Mesendoderm (in vitro differentiated cells): ENCODE data around the gene ANO2.

ENCODE experiments used
- DNase-seq: peaks from one replicate; pipeline ENCODE4 v3.0.0; 2013
- H2AK5ac ChIP-seq: 2 replicates; pipeline ENCODE4 v1.6.1; 2013; ENCODE audit warnings: low read length, inconsistent platforms
- H2BK120ac ChIP-seq: 2 replicates; pipeline ENCODE4 v1.6.1; 2013; ENCODE audit warnings: low read depth, mild to moderate bottlenecking, low read length, moderate library complexity, mixed read lengths
- H2BK15ac ChIP-seq: replicated peaks from 2 replicates; pipeline ENCODE4 v1.6.1; 2013; ENCODE audit warnings: low read depth, mild to moderate bottlenecking, moderate library complexity
- H2BK5ac ChIP-seq: 2 replicates; pipeline ENCODE4 v1.6.1; 2013; ENCODE audit warnings: low read length, inconsistent platforms
- H3K18ac ChIP-seq: 2 replicates; pipeline ENCODE4 v1.6.1; 2013; ENCODE audit warnings: mild to moderate bottlenecking, low read length, mixed read lengths
- H3K23ac ChIP-seq: one replicate; pipeline ENCODE4 v1.6.1; 2013; ENCODE audit warnings: low read length
- H3K27ac ChIP-seq: 2 replicates; pipeline ENCODE4 v1.5.1; 2013; ENCODE audit warnings: low read depth, mild to moderate bottlenecking, inconsistent platforms, low read length, moderate library complexity
- H3K27me3 ChIP-seq: 2 replicates; pipeline ENCODE4 v1.6.1; 2013; ENCODE audit warnings: low read length, control low read depth, mild to moderate bottlenecking, inconsistent platforms; ENCODE audit not compliant: insufficient read depth, poor library complexity
- H3K36me3 ChIP-seq: 2 replicates; pipeline ENCODE4 v1.6.1; 2013; ENCODE audit warnings: low read length, inconsistent platforms; ENCODE audit not compliant: control insufficient read depth, insufficient read depth
- H3K4ac ChIP-seq: one replicate; pipeline ENCODE4 v1.6.1; 2013; ENCODE audit warnings: low read depth, mild to moderate bottlenecking, low read length, moderate library complexity
- H3K4me1 ChIP-seq: 2 replicates; pipeline ENCODE4 v1.6.1; 2013; ENCODE audit warnings: low read depth, low read length, inconsistent platforms; ENCODE audit not compliant: control insufficient read depth
- H3K4me2 ChIP-seq: 2 replicates; pipeline ENCODE4 v1.6.1; 2013; ENCODE audit warnings: low read length
- H3K4me3 ChIP-seq: 2 replicates; pipeline ENCODE4 v1.5.1; 2013; ENCODE audit warnings: mild to moderate bottlenecking, low read length
- H3K56ac ChIP-seq: one replicate; pipeline ENCODE4 v1.6.1; 2013; ENCODE audit warnings: low read length
- H3K79me1 ChIP-seq: 2 replicates; pipeline ENCODE4 v1.6.1; 2013; ENCODE audit warnings: low read length, inconsistent platforms
- H3K79me2 ChIP-seq: 2 replicates; pipeline ENCODE4 v1.6.1; 2013; ENCODE audit warnings: mild to moderate bottlenecking, low read length; ENCODE audit not compliant: control insufficient read depth, insufficient read depth
- H3K9ac ChIP-seq: 2 replicates; pipeline ENCODE4 v1.6.1; 2013; ENCODE audit warnings: low read length, inconsistent platforms
- H4K5ac ChIP-seq: one replicate; pipeline ENCODE4 v1.6.1; 2013; ENCODE audit warnings: low read length
- H4K8ac ChIP-seq: one replicate; pipeline ENCODE4 v1.6.1; 2013; ENCODE audit warnings: low read depth, mild to moderate bottlenecking, control low read depth, low read length, moderate library complexity
- WGBS: extraction: QIAGEN DNeasy Blood & Tissue Kit; methylation state at CpG from one replicate; pipeline ENCODE4 v1.1.7; 2013; ENCODE audit warnings: low lambda C conversion rate, missing lambda C conversion rate; ENCODE audit not compliant: insufficient coverage; ENCODE audit errors: extremely low coverage; 5-methylcytosine and 5-hydroxymethylcytosine counted together

ANO2 gene

GRCh38 chr12:5985471-5985870 lies 40.4 kb upstream of the ANO2 start:
- Histone ChIP-seq H4K5ac (no peak overlapping the region), H3K18ac (no peak overlapping the region), H2BK5ac (no peak overlapping the region), H2BK15ac (no peak overlapping the region), H2AK5ac (no peak overlapping the region), H3K56ac (no peak overlapping the region), H2BK120ac (no peak overlapping the region), H3K4me3 (no peak overlapping the region), H3K79me2 (no peaks in the 10 kb centered on the region), H4K8ac (no peak overlapping the region), H3K4ac (no peak overlapping the region), H3K27ac (no peak overlapping the region), H3K27me3 (no peaks in the 10 kb centered on the region), H3K4me2 (no peak overlapping the region), H3K23ac (no peak overlapping the region), H3K4me1 (no peaks in the 10 kb centered on the region), H3K36me3 (no peaks in the 10 kb centered on the region), H3K9ac (no peak overlapping the region), H3K79me1 (no peaks in the 10 kb centered on the region)
- no peak for DNase-seq
- no CpG with 5 or more reads among the region's 8 CpGs for WGBS

- DNase-seq: no peak
- WGBS: no CpG with 5 or more reads among the region's 9 CpGs
- no peaks in the 10 kb centered on the region for H3K27me3 ChIP-seq
- H3K4me3 ChIP-seq: no peak overlapping the region
- H4K8ac ChIP-seq: no peak overlapping the region
- no peak overlapping the region for H3K9ac ChIP-seq
- no peak overlapping the region for H2BK15ac ChIP-seq
- H3K56ac ChIP-seq: no peak overlapping the region
- H3K4ac ChIP-seq: no peak overlapping the region
- no peak overlapping the region for H3K27ac ChIP-seq
- H2AK5ac ChIP-seq: no peak overlapping the region
- no peaks in the 10 kb centered on the region for H3K79me1 ChIP-seq
- H3K4me1 ChIP-seq: no peaks in the 10 kb centered on the region
- no peak overlapping the region for H3K4me2 ChIP-seq
- no peak overlapping the region for H4K5ac ChIP-seq
- H3K79me2 ChIP-seq: no peaks in the 10 kb centered on the region
- no peak overlapping the region for H3K23ac ChIP-seq
- no peak overlapping the region for H3K18ac ChIP-seq
- no peaks in the 10 kb centered on the region for H3K36me3 ChIP-seq
- H2BK5ac ChIP-seq: no peak overlapping the region
- no peak overlapping the region for H2BK120ac ChIP-seq
These were observed 39.8 kb upstream of the ANO2 start for GRCh38 chr12:5984873-5985272.

GRCh38 chr12:5982106-5982505 lies 37.0 kb upstream of the ANO2 start:
- H2BK120ac ChIP-seq: no peak overlapping the region
- no peak overlapping the region for H2BK5ac ChIP-seq
- H3K9ac ChIP-seq: no peak overlapping the region
- no peaks in the 10 kb centered on the region for H3K4me1 ChIP-seq
- H3K27me3 ChIP-seq: no peaks in the 10 kb centered on the region
- no peak overlapping the region for H3K23ac ChIP-seq
- H2AK5ac ChIP-seq: no peak overlapping the region
- H3K79me2 ChIP-seq: no peaks in the 10 kb centered on the region
- no peak overlapping the region for H4K5ac ChIP-seq
- no peak for DNase-seq
- no peak overlapping the region for H3K18ac ChIP-seq
- no CpG with 5 or more reads among the region's 4 CpGs for WGBS
- H3K27ac ChIP-seq: no peak overlapping the region
- H3K4ac ChIP-seq: no peak overlapping the region
- no peaks in the 10 kb centered on the region for H3K36me3 ChIP-seq
- no peak overlapping the region for H3K4me2 ChIP-seq
- H2BK15ac ChIP-seq: no peak overlapping the region
- H3K4me3 ChIP-seq: no peak overlapping the region
- no peak overlapping the region for H3K56ac ChIP-seq
- H3K79me1 ChIP-seq: no peaks in the 10 kb centered on the region
- no peak overlapping the region for H4K8ac ChIP-seq

GRCh38 chr12:5977556-5977955 lies 32.5 kb upstream of the ANO2 start:
- H3K79me2 ChIP-seq: no peaks in the 10 kb centered on the region
- no peak overlapping the region for H3K4me3 ChIP-seq
- WGBS: no CpG with 5 or more reads among the region's 6 CpGs
- H3K56ac ChIP-seq: no peak overlapping the region
- no peak for DNase-seq
- H4K5ac ChIP-seq: no peak overlapping the region
- H3K27me3 ChIP-seq: no peaks in the 10 kb centered on the region
- no peak overlapping the region for H2BK5ac ChIP-seq
- H3K4ac ChIP-seq: no peak overlapping the region
- H3K18ac ChIP-seq: no peak overlapping the region
- H2AK5ac ChIP-seq: no peak overlapping the region
- no peak overlapping the region for H4K8ac ChIP-seq
- no peak overlapping the region for H3K9ac ChIP-seq
- no peaks in the 10 kb centered on the region for H3K4me1 ChIP-seq
- H3K23ac ChIP-seq: no peak overlapping the region
- H3K4me2 ChIP-seq: no peak overlapping the region
- H2BK120ac ChIP-seq: no peak overlapping the region
- no peaks in the 10 kb centered on the region for H3K36me3 ChIP-seq
- no peak overlapping the region for H2BK15ac ChIP-seq
- no peaks in the 10 kb centered on the region for H3K79me1 ChIP-seq
- no peak overlapping the region for H3K27ac ChIP-seq

GRCh38 chr12:5976711-5977110 lies 31.7 kb upstream of the ANO2 start:
- DNase-seq: no peak
- no peak overlapping the region for H2AK5ac ChIP-seq
- no peaks in the 10 kb centered on the region for H3K79me2 ChIP-seq
- H4K8ac ChIP-seq: no peak overlapping the region
- no peak overlapping the region for H3K4me3 ChIP-seq
- no peak overlapping the region for H3K18ac ChIP-seq
- no peak overlapping the region for H2BK120ac ChIP-seq
- no CpG with 5 or more reads among the region's 6 CpGs for WGBS
- no peaks in the 10 kb centered on the region for H3K27me3 ChIP-seq
- H2BK15ac ChIP-seq: no peak overlapping the region
- no peak overlapping the region for H3K4ac ChIP-seq
- H3K27ac ChIP-seq: no peak overlapping the region
- H3K4me2 ChIP-seq: no peak overlapping the region
- no peak overlapping the region for H2BK5ac ChIP-seq
- H4K5ac ChIP-seq: no peak overlapping the region
- H3K36me3 ChIP-seq: no peaks in the 10 kb centered on the region
- no peak overlapping the region for H3K56ac ChIP-seq
- H3K79me1 ChIP-seq: no peaks in the 10 kb centered on the region
- H3K9ac ChIP-seq: no peak overlapping the region
- no peak overlapping the region for H3K23ac ChIP-seq
- H3K4me1 ChIP-seq: no peaks in the 10 kb centered on the region

- H3K4me2 ChIP-seq: no peak overlapping the region
- no peak overlapping the region for H2AK5ac ChIP-seq
- H3K36me3 ChIP-seq: no peaks in the 10 kb centered on the region
- no peak overlapping the region for H4K8ac ChIP-seq
- H4K5ac ChIP-seq: no peak overlapping the region
- H3K27ac ChIP-seq: no peak overlapping the region
- no peak overlapping the region for H2BK5ac ChIP-seq
- no peaks in the 10 kb centered on the region for H3K79me1 ChIP-seq
- no peak overlapping the region for H3K56ac ChIP-seq
- H3K79me2 ChIP-seq: no peaks in the 10 kb centered on the region
- no peaks in the 10 kb centered on the region for H3K27me3 ChIP-seq
- H3K4me3 ChIP-seq: no peak overlapping the region
- no peaks in the 10 kb centered on the region for H3K4me1 ChIP-seq
- H3K18ac ChIP-seq: no peak overlapping the region
- no peak overlapping the region for H3K23ac ChIP-seq
- no peak overlapping the region for H2BK15ac ChIP-seq
- H3K9ac ChIP-seq: no peak overlapping the region
- no peak overlapping the region for H2BK120ac ChIP-seq
- no peak for DNase-seq
- no peak overlapping the region for H3K4ac ChIP-seq
- no CpG with 5 or more reads among the region's 9 CpGs for WGBS
These were observed 31.1 kb upstream of the ANO2 start for GRCh38 chr12:5976196-5976595.
